ENCODE results near the gene CCDC97.
"Not testable (repeated sequence)": the region's sequence is repeated elsewhere in the genome, so short reads cannot be mapped to it uniquely, and the experiment has no call there.

CCDC97 gene

DNA sequence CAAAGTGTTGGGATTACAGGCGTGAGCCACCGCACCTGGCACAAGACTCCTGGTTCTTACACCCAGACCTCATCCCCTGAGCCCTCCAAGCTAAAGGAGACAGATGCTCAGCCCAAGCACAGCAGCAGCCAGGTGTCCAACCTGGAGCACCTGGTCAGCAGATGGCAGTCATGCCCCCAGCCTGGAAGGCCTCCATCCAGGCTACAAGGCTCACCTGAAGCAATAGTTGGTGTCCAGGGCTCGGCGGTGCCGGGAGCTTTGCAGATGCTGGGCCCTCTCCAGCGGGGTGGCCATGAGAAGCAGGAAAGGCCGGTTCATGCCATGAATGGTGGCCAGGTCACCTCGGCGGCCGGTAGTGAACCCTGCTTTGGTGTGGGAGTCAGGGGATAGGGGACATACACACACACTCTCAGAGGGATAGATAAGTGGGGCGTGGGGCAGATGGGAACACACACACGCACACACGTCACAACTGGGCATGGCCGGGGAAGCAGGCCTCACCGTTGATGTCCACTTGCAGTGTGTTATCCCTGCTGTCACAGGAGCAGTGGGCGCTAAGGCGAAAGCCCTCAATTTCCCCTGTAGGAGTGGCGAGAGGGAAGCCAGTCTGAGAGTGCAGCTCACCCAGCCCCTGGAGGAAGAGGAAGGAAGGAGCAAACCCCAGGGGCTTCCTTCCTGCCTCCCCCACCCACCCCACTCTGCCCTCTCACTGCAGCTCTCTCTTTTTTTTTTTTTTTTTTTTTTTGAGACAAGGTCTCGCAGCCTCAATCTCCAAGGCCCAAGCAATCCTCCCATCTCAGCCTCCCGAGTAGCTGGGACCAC is 31.9 kb downstream of the CCDC97 start:
- no peak for DNase-seq

DNA sequence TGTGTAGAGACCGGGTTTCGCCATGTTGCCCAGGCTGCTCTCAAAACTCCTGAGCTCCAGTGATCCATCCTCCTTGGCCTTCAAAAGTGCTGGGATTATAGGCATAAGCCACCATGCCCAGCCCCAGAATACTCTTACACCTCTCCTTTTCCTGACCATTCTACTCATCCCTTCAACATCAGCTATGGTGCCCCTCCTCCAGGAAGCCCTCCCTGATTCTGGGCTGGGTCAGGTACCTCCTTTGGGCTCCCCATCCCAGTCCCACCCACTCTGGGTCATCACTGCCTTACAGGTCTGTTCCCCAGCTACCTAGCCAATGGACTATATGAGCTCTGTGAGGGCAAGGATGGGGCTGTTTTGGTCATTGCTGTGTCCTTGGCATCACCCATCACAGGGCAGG is 34.2 kb downstream of the CCDC97 start:
- no peak for DNase-seq

DNA sequence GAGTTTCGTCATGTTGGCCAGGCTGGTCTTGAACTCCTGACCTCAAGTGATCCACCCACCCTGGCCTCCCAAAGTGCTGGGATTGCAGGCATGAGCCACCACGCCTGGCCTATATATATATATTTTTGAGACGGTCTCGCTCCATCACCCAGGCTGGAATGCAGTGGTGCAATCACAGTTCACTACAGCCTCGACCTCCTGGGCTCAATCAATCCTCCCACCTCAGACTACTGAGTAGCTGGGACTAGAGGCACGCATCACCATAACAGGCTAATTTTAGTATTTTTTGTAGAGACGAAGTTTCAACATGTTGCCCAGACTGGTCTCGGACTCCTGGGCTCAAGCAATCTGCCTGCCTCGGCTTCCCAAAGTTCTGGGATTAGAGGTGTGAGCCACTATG is 36.9 kb downstream of the CCDC97 start:
- not testable (repeated sequence) for DNase-seq

DNA sequence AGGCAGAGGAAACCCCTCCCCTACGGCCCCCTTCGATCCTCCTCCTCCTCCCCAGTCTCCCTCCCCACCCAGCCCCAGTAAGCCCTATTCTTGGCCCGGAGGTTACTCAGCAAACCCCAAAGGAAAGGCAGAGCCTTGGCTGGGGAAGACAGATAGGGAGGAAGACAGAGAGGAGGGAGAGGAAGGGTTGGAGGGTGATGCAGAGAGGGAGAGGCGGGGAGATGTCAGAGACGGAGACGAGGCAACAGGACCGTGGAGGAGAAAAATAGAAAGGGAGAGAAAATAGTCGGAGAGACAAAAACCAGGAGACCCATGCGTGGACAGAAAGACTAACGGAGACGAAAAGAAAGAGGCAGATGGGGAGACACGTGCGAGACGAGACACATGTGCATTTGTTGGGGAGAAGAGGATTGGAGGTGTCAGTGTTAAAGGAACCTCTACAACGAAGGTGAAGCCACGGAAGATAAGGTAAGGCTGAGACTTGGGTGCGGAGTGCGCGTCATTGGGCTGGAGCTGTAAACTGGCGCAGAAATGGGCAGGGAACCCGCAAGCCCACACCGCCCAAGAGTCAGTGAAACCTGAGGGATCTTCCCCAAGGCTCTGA is 40.9 kb downstream of the CCDC97 start:
- DNase-seq = no peak

DNA sequence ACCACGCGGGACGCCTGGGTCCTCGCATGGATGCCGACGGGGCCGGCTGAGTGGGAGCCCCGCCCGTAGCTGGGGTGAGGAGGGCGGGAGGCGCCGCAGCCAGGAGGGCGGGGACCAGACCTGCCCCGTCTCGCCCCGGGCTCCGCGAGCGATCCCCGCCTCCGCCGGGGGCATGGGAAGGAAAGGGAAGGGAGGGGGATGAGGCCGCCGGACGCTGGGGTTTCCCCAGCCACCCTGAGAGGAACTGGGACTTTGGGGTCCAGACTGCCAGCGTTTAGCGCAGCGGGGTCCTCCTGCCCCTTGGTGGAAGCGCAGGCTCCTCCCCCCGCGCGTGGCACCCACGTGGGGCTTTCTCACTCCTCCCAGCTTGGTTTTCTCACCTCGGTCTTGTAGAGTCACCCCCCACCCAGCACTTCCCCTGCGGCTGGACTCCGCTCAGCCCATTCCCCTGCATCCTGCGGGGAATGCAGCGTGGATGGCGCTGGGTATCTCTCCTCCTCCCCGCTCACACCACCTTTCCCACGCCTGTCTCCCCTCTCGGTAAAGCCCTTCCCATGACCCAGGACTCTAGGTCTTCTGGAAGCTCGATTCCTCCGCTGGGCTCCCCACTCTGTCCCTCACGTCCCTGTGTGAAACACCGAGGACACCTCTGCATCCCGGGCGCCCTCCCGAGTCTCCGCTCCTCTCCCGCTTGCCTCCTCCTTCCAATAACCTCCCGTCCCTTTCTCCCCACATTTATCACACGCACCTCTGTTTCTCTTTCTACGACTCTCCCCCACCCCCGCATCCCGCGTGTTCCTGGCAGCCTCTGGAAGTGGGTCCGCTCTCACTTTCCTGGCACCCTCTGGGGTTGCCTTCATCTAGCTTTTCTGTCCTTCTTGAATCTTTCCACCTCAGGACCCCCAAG is 41.6 kb downstream of the CCDC97 start:
- DNase-seq = peak; percentile 80 to 83

DNA sequence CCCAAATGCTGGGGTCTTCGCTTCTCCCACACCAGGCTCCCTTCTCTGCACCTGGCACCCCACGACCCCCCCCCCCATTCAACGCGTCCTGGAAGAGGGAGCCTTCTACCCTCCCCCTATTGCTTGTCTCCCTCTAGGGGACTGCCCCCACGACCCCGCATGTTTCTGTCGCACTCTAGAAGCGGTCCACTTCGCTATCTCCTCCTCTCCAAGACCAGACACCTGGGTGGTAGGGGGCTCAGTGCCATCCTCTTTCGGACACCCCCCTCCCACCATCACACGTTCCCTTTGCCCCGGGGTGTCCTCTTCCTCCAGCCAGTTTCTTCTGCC is 42.3 kb downstream of the CCDC97 start:
- DNase-seq = no peak

DNA sequence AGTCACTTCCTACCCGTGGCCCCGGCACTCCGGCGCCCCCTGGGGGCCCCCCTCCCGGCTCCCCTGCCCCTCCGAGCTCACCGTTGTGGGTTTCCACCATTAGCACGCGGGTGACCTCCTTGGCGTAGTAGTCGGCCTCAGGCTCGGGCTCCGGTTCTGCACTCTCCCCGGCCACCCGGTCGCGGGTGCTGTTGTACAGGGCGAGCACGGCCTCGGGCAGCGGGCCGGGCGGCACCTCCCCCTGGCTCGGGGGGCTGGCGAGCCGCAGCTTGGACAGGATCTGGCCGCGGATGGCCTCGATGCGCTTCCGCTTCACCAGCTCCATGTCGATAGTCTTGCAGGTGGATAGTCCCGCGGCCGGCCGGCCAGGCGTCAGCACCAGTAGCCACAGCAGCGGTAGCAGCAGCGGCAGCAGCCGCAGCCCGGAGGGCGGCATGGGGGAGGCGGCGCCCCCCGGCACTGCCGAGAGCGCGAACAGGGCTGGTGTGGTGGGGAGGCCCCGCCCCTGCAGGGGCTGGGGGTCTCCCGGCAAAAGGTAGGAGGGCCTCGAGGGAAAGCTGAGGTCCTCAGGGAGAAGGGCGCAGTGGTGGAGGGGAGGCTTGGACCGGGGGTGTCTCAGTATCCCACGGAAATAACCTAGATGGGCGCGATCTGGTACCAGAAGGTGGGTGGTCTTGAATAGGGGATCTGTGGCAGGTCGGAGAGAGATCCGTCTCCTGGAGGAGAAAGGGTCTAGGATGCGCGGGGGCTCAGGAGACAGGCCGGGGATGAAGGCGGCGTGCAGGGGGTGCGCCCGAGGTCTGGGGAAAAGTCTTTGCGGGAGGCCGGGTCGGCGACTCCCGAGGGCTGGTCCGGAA is 42.9 kb downstream of the CCDC97 start:
- DNase-seq = peak; percentile 78 to 83

DNA sequence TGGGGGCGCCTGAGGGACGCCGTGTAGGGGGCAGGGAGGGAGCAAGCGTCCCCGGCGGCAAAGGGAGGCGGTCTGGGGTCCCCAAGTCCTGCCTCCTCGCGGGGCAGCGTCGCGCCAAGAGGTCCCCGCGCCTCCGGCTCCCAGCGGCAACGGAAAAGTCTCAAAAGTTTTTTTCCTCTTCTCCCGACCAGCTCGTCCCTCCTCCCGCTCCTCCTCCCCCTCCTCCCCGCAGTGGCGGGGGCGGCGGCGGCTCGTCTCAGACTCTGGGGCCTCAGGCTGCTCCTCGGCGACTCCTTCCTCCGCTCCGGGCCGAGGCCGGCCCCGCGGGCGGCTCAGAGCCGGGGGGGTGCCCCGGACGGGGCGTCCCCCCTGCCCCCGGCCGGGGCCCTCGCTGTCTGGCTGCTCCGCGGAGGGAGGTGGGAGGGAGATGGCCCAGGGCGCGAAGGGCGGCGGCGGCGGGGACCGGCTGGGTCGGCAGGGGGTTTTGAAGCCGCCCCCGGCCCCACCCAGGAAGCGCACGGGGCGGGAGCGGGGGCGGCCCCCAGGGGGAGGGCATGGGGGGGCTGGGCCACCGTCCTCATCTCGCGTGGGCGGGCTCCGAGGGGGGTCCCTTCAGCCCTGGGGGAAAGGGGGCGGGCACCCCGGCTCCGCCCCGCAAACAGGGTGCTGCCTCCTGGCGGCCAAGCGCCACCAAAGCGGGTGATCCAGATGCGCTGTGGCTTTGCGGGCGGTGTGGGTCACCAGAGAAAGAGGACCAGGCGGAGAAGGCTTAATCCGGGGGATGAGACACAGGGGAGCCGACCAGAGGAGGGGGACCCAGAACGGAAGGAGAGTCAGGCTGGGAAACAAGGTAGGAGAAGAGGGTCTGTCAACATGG is 43.7 kb downstream of the CCDC97 start, which contains the start of gene TGFB1:
TSS of gene TGFB1 (minus strand) at position 457 of the 877 bp plus-strand sequence. CDS start 878 bp downstream, outside the sequence.
- DNase-seq = peak; percentile 90 to 92

DNA sequence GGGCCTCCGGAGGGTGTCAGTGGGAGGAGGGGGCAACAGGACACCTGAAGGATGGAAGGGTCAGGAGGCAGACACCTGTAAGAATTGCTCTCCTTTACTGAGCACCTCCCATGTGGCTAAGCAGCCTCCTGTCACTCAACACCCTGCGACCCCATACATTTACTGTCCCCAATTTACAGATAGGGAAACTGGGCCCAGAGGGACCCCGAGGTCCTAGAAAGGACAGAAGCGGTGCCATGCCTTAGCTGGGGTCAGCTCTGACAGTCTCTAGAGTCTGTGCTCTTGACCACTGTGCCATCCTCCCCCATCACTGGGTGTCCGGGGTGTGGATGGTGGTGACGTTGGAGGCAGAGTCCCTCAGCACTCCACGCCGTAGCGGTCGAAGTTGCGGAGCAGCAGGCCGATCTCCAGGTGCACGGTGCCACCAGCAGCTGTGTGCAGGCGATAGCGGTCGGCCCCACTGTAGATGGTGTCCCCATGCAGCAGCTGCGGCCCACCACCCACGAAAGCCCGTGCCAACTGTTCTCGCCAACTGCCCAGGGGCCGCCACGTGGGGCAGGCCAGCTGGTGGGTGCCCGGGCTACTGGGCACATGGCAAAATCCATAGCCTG is 44.5 kb downstream of the CCDC97 start:
- DNase-seq = no peak

DNA sequence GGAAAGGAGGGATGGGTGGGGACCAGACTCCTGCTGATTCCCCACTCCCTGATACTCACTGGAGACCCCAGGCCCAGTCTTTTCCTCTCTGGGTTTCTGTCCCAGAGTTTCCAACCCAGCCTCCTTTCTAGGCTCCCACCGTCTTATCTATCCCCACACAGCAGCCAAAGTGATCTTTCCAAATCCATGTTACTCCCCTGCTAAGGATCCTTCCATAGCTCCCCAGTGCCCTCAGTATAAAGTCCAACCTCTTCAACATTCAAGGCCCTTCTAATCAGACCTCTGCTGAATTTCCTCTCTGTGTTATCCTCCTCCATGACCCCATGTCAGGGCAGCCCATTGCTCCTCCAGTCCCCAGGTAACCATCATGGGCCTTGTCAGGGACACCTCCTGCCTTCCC is 45.1 kb downstream of the CCDC97 start:
- DNase-seq = no peak

DNA sequence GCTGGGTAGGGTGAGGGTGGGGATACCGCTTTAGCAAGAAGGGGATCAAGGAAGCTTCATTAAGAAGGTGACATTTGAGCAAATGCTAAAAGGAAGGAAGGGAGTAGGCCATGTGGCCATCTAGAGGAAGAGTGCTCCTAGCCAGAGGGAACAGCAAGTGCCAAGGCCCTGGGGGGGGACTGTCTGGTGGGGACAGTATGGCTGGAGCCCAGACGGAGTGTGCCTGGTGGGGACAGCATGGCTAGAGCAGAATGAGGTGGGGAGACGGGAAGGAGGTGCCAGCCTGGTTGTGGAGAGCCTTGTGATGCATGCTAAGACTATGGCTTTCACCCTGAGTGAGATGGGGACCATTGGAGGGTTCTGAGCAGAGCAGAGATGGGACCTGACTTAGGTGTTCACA is 45.8 kb downstream of the CCDC97 start:
- no peak for DNase-seq

DNA sequence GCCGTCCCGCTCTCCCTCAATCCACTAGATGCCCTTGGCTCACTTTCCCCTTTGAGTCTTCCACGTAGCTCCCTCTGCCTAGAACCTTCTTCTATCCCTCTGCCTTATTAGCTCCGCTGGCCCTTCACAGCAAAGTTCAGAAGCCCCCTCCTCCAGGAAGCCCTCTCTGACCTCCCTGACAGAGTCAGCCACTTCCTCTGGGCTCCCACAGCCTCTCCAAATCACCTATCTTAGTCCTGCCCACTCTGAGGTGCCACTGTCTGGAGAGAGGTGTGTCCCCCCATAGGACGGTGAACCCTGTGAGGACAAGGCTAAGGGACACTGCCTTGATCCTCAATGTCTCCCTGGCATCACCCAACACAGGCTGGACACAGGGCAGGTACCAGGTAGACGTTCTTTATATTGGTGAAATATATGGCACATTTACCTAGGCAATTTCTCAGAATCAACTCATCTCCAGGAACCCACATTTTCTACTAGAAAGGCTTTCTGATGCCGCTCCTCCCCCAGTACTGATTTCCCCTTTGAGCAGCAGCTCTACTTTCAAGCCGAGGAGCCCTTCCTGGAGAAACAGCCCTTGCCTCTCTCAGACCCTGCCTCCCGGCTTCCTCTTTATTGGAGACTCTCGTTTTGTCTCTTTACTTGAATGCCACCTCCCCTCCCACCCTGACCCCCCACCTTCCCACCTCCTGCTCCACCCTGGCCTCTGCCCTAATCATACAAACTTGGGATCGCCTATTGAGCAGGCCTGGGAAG is 47.2 kb downstream of the CCDC97 start:
- peak in 1 of 2 experiments; percentile 33 for DNase-seq

DNA sequence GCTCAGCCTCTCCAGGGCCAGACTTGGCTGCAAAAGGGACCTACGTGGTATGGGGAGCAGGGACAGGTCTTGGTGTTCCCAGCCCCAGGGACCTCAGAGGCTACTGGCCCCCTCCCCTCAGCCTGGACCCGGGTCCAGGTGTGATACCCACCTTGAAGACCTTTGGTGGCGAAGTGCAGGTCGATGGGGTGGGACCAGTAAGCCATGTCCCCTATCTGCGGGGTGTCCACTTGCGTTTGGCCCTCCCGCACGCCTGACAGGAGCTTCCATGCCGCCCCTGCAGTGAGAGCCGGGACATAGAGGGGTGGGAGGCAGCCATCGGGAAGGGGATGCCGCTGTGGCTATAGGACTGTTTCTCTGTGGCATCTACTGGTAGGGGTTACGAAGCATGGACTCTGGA is 47.8 kb downstream of the CCDC97 start:
- DNase-seq = no peak

DNA sequence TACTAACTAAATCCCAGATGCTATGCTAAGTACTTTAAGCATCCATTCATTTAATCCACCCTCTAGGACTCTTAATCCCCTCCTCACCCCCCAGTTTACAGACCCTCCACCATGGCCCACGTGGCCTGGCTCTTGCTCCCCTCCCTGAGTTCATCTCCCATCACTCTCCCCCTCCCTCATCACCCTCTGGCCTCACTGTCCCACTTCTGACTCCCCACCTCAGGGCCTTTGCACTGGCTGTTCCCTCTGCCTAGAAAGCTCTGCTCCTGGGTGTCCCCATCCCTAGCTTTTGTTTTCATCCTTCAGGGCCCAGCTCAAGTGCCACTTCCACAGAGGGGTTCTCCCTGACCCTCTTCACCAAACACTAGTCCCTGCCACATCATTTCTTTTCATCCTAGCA is 49.8 kb downstream of the CCDC97 start:
- DNase-seq = no peak

DNA sequence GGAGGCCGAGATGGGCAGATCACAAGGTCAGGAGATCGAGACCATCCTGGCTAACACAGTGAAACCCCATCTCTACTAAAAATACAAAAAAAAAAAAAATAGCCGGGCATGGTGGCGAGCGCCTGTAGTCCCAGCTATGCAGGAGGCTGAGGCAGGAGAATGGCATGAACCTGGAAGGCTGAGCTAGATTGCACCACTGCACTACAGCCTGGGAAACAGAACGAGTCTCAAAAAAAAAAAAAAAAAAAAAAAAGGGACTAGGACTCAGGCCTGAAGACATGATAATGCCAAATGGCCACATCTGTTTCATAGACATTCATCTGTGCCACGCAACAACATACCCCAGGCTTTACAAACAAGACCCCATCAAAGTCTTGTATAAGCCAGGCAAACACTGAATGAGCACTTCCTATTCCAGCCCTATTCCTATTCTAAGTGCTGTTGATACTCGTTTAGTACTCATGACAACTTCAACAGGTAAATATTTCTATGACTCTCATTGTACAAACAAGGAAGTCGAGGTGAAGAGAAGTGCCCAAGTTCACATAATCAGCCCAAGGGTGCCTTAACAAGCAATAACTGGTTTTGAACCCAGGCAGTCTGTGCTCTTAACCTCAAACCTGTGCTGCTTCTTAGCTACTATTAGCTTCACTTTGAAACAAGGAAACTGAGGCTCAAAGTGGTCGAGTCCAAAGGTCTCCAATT is 52.3 kb downstream of the CCDC97 start:
- DNase-seq = no peak

DNA sequence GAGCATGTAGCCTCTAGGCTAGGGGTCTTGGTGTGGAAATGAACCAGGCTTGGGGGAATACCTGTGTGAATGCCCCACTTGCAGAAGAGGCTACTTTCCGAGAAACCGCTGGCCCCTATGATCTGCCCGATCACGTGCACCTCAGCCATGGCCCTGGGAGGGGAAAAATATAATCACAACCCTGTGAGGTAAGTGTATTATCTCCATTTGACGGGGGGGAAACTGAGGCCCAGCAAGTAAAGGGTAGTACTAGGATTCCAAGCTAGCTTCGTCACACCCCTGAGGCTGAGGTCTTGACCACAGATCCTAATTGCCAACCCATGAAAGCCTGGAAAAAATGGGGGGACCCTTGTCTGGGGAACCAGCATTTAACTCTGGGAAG is 53.4 kb downstream of the CCDC97 start:
- no peak for DNase-seq

DNA sequence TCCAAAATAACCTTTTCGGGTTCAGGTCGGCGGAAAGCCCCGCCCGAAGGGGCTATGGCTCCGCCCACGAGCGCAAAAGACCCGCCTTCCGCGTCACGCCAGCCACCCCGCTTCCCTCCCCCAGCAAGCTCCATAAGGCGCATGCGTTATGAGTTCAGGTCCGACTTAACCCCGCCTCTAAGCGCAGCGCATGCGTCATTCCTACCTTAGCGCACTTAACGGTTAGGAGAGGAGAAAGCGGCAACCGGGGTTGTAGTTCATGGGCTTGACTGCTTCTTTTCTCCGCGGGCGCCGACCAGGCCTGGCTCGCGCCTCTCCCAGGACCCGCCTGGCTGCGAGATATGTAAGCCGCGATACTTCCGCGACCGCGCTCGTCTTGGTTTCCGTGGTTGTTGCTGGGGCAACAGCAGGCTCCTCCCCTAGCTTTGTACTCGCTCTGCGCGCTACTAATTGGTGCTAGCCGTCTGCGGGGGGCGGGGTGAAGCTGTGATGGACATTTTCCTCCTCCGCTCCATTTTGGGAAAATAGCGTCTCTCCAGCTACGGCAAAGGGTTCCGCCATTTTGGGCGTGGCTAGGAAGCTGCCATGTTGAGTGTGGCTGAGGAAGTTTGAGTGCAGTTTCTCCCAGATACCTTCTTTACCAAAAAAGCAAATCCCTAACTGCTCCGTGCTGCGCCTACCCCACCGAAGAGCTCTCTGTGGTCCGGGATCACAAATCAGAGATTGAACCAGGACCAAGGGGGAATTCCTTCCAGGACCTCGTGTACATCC is 54.0 kb downstream of the CCDC97 start, which contains the start of gene B9D2:
TSS of gene B9D2 (minus strand) at position 397 of the 771 bp plus-strand sequence. CDS start 630 bp downstream, outside the sequence.
- DNase-seq = peak; percentile 98 to 99

DNA sequence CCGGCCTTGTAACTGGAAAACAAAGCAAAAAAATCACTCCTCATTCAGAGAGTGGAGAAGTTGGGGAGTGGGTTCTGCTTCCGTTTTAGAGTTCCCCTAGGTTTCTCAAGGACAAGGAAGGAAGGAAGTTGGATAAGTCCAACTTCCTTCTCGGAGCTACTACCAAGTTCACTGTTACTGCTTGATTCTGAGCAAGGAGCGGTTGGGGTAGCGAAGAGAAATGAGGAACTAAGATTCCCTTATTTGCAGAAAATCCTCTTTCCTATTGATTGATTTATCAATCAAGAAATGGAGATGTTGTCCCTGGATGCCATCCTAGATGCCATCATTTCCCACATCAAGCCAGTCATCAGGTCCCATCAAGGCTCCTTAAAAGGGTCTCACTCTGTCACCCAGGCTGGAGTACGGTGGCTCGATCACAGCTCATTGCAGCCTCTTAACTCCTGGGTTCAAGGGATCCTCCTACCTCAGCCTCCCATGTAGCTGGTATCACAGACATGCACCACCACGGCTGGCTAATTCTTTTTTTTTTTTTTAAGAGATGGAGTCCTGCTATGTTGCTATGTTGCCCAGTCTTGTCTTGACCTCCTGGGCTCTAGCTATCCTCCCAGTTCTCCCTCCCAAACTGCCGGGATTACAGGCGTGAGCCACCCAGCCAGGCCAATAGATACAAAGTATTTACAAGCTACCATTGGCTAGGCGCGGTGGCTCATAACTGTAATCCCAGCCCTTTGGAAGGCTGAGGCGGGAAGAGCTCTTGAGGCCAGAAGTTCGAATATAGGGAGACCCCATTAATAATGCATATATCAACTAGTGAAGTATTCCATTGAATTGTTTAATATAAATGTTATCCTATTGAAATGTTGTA is 54.8 kb downstream of the CCDC97 start:
- no peak for DNase-seq
